Stimulated activated CD4-positive, alpha-beta T cell treated with anti-CD3 and anti-CD28 coated beads, Interleukin-1b, Interleukin-23, amount 100 ng/mL, for 4 hours (primary cell): ENCODE measurements around the gene EGF.

Source experiments
- DNase-seq, 2 donors: peaks; one replicate each; pipeline ENCODE4 v3.0.0-alpha.2; 2020; ENCODE audit warnings: low read depth in 2 of 2

Gene EGF

GRCh38 chr4:109994415-109994827 is 81.7 kb downstream of the EGF start:
- DNase-seq: no peak

DNA sequence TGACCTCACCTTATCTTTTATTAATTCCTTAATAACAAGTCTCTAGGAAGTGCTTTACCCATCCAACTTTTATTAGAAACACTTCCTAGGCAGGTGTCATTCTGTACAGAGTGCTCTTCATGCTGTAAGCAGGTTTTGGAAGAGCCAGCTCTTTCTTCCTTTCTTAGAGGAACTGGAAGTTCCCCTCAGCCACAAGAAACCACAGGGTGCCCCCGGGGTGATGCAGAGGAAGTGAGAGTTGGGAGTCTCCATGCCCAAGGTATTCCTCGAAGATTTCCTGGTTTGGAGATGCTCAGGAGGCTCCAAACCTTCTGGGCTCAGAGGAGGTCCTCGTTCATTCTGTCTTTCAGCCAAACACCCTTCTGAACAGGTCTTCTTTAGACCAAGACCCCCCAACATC is 83.8 kb downstream of the EGF start:
- DNase-seq: no peak

DNA sequence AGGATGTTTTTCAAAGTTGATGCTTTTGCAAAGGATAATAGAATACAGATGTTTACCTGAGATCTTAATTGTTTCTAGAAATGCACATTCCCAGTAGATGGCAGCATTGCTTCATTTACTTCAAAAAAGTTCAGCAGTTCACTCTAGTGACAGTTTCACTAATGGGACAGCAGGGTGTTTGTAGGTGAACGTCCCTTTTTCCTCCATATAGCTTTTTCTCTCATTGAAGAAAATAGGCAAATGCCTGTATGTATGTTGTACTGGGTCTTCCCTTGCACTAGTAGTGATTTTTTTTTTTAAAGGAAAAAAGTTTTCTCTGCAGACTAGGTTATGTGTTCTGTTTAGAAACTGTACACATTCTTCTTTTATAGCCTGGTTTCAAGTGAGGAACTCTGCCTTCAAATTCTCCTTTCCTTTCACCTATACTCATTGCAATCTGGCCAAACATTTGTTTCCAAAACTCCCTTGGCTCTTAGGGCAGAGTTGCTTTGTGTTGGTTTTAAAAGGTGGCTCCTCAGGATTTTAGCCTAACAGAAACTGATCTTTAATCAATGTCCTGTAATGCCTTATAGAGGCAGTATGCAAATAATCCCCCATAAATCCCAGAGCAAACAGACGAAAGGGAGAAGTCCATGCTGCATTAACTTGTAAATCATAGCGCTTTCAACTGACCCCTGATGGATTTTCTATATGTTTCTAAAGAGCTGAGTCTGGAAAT is 86.3 kb downstream of the EGF start:
- DNase-seq: peak in 1 of 2 donors; percentile 37

DNA sequence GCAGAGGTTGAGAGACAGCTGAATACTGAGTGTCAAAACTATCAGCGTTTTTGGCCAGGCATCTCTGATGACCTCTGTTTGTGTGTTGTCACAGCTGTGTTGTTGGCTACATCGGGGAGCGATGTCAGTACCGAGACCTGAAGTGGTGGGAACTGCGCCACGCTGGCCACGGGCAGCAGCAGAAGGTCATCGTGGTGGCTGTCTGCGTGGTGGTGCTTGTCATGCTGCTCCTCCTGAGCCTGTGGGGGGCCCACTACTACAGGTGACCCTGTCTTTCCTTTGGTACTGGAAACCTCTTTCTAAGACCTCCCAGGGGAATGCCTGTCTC is 86.9 kb downstream of the EGF start:
- DNase-seq: no peak

GRCh38 chr4:110002326-110002725 is 89.6 kb downstream of the EGF start:
- DNase-seq: no peak

- DNase-seq: no peak
Measured at GRCh38 chr4:110003401-110004187, 90.9 kb downstream of the EGF start.

- no peak for DNase-seq
Measured at GRCh38 chr4:110004556-110004955, 91.9 kb downstream of the EGF start.

DNA sequence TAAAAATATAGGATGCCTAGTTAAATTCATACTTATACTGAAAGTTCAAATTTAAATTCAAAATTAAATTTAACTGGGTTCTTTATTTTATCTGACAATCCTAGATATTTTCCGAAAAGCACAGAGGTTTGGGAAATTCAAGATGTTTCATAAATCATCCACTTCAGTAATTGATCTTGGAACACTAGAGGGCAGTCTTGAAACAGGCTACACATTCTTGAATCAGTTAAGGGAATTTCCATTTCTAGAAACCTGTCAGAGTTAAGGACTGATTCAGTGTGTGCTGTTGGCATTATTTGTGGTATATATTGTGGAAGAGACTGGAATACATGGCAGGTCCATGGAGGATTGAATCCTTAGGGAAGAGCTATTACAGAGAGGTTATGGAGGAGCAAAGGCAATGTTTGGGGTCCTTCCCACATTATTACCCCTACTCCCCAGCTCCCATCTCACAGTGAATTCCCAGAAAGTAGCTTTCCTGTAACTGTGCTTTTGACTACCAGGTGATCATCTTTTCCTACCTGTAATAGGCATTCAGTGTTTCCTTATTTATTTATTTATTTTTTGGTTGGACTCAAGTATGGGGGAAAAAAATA is 92.9 kb downstream of the EGF start:
- no peak for DNase-seq

- DNase-seq: no peak
Measured at GRCh38 chr4:110007217-110007616, 94.5 kb downstream of the EGF start.

- DNase-seq: no peak
Measured at GRCh38 chr4:110008540-110008939, 95.9 kb downstream of the EGF start.

DNA sequence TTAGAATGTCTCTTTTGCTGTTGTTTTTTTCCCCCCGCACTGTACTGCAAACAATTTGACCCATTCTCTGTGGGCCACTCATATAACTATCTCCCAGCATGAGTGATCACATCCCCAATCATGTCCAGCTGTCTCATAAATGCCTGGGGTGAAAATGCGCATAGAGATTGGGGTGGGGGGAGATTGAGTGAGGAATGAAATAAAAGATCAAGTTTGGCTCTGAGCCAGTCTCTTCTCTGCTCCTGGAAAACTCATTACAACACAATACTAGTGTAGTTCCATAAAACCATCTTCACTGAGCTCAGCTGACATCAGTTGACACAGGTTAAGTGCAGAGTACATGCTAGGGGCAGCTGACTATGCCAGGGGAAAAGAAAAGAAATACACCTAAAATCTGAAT is 96.9 kb downstream of the EGF start:
- DNase-seq: no peak

DNA sequence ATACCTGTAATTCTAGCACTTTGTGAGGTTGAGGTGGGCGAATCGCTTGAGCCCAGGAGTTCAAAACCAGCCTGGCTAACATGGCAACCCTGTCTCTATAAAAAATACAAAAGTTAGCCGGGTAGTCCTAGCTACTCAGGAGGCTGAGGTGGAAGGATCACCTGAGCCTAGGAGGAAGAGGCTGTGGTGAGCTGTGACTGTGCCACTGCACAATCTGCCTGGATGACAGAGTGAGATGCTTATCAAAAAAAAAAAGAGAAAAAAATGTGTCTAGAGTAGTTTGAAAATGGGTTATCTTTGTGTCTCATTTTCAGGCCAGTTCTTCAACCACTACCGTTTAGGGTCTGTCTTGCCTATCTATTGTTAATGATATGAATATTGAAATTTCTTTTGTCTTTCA is 98.1 kb downstream of the EGF start:
- no peak for DNase-seq

DNA sequence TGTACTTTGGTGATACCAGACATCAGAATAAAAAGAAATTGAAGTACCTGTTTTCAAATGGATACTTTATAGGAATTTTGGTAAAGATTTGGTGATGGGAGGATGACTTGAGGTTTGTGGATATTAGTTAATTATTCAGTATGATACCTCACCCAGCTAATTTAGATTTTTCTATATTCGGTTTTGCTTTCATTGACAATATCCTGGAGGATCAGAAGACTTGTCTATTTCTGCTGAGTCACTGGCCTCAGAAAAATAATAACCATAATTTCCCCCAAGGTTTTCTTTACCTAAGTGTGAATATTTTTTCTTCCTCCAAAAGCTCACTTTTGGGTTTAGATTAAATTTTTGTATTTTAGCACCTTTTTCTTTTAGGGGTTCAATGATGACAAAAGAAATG is 100.2 kb downstream of the EGF start:
- no peak for DNase-seq

GRCh38 chr4:110014233-110014632 is 101.5 kb downstream of the EGF start:
- no peak for DNase-seq

DNA sequence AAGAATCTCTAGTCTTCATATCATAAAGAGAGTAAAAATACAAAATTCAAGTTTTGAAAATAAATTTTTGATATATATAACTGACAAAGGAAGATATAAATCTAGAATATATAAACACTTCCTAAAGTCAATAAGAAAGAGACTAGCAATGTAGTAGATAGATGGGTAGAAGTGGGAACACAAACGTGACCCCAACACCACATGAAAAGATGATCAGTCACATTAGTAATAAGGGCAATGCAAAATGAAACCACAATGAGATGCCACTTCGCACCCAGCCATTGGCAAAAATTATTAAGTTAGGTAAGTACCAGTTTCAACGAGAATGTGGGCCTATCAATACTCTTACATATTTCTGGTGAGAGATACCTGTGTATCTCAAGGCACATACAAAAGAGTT is 106.5 kb downstream of the EGF start:
- no peak for DNase-seq

DNA sequence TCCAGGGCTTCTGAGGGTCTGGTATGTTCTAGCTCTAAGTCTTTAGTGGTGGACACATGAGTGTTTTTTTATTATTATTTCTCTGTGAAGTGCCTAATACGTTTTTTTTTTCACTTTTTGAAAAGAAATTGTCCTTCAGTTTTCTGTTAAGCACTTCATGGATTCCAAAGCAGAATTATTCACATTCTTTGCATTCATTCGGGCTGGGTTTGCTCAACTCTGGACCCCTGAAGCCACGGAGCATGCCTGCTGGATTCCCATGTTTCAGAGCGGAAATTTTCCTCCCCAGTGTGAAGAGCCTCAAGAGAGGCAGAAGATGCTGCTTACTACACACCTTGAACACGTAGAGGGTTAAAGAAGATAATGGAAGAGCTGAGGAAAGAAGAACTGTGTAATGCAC is 107.5 kb downstream of the EGF start:
- DNase-seq: no peak

GRCh38 chr4:110020646-110021443 is 108.2 kb downstream of the EGF start:
- DNase-seq: no peak

DNA sequence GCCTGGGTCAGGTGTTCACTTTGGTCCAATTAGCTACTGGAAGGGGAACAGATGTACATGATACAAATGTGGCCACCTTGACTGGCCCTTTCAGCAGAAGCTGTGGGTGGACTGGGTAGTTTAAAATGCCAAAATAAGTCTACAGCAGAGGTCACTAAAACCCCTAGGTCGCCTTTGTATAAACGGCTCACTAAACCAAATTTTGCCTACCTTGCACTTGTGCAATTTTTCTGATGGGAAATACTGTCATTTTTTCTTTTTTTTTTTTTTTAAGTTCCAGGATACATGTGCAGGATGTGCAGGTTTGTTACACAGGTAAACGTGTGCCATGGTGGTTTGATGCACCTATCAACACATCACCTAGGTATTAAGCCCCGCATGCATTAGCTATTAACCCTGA is 109.8 kb downstream of the EGF start:
- DNase-seq: no peak

DNA sequence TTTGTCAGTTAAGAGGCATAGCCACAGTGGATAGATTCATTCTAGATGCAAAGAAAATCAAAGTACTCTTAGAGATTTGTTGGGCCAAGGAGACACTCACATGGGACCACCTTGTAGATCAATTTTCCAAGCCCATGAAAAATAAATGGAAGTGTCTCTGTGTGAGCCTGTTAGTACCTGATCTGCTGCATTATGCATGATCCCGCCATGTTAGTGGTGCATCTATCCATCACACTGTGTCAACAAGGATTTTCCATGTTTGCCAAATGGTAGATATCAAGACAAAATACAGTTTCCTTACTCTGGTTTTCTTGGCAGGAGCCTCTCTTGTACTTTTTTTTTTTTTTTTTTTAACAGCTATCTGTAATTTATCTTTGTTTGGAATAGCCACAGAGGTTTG is 112.4 kb downstream of the EGF start:
- DNase-seq: no peak

DNA sequence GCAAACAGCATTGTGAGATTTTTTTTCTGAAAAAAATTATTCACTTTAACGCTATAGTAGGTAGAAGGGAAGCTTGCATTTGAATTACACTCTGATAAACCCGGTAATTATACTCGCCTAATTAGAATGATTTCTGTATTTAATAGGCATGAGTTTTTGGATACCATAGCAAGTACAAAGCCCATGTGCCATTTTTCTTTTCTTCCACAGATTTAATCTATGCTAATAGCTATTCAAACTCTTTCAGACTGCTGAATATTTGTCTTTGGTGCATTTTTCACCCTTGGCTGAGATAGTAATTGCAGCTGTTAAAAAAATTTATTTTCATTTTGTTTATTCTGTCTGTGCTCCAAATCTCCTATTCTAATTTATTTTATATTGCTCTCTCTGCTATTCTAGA is 113.0 kb downstream of the EGF start:
- no peak for DNase-seq

DNA sequence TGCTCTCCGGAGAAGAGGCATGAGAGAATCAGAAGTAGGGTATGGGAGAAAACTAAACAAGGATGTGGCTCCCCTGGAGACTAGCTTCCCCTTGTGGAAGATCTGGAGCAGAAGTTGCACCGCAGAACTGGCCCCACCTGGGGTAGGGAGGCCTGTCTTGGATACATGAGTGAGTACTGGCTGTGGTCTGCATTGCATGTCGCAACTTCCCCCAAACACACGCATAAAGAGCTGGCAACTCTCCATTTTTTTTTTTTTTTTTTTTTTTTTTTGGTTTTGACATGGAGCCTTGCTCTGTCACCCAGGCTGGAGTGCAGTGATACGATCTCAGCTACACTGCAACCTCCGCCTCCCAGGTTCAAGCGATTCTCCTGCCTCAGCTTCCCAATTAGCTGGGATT is 119.9 kb downstream of the EGF start:
- DNase-seq: no peak

GRCh38 chr4:110033355-110034025 is 120.8 kb downstream of the EGF start:
- no peak for DNase-seq
